Measurements from ENCODE around the gene ACER2. TPM values are rescaled to one million over a fixed set of nuclear protein-coding genes. Genes with fewer than 3 reads are reported as not detected.

The ACER2 gene
- total RNA-seq, 1 experiment from 2014 or later = 8.8 TPM

GRCh38 chr9:19420877-19421276 lies 12.1 kb downstream of the ACER2 start (continued):
- no peak for TF ChIP-seq ZNF423 (CRISPR knock-in tag; IDR thresholded peaks at IDR 0.05)
- TF ChIP-seq, protein P1, sequence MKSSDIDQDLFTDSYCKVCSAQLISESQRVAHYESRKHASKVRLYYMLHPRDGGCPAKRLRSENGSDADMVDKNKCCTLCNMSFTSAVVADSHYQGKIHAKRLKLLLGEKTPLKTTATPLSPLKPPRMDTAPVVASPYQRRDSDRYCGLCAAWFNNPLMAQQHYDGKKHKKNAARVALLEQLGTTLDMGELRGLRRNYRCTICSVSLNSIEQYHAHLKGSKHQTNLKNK (CRISPR knock-in tag; IDR thresholded peaks at IDR 0.05) = no peak
- TF ChIP-seq ZNF416 (CRISPR knock-in tag; IDR thresholded peaks at IDR 0.05) = no peak
- no peak for TF ChIP-seq NFE2L1 (CRISPR knock-in tag; IDR thresholded peaks at IDR 0.05)
- no peak for TF ChIP-seq ZNF671 (CRISPR knock-in tag; IDR thresholded peaks at IDR 0.05)
- TF ChIP-seq HMGA2 (CRISPR knock-in tag; IDR thresholded peaks at IDR 0.05) = no peak
- no peak for TF ChIP-seq FOXP4 (CRISPR knock-in tag; IDR thresholded peaks at IDR 0.05)

- DNase-seq (ENCODE audit: low spot score) (no peak), ATAC-seq (peak; percentile 44)
- Mint-ChIP-seq H3K36me3 (peaks cover 26% of the 10 kb centered on the region), H3K4me1 (peaks cover 18% of the 10 kb centered on the region), H3K27me3 (ENCODE audit: low read depth) (no peaks in the 10 kb centered on the region), H3K4me3 (no peak overlapping the region), H3K27ac (0 out of 2 replicates have a peak overlapping the region, but pooled peaks have one; percentile 32), H3K9me3 (peaks cover 3% of the 10 kb centered on the region)
- TF ChIP-seq, protein P2, sequence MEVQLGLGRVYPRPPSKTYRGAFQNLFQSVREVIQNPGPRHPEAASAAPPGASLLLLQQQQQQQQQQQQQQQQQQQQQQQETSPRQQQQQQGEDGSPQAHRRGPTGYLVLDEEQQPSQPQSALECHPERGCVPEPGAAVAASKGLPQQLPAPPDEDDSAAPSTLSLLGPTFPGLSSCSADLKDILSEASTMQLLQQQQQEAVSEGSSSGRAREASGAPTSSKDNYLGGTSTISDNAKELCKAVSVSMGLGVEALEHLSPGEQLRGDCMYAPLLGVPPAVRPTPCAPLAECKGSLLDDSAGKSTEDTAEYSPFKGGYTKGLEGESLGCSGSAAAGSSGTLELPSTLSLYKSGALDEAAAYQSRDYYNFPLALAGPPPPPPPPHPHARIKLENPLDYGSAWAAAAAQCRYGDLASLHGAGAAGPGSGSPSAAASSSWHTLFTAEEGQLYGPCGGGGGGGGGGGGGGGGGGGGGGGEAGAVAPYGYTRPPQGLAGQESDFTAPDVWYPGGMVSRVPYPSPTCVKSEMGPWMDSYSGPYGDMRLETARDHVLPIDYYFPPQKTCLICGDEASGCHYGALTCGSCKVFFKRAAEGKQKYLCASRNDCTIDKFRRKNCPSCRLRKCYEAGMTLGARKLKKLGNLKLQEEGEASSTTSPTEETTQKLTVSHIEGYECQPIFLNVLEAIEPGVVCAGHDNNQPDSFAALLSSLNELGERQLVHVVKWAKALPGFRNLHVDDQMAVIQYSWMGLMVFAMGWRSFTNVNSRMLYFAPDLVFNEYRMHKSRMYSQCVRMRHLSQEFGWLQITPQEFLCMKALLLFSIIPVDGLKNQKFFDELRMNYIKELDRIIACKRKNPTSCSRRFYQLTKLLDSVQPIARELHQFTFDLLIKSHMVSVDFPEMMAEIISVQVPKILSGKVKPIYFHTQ (CRISPR knock-in tag; IDR thresholded peaks at IDR 0.05) = no peak
- TF ChIP-seq, protein P3, sequence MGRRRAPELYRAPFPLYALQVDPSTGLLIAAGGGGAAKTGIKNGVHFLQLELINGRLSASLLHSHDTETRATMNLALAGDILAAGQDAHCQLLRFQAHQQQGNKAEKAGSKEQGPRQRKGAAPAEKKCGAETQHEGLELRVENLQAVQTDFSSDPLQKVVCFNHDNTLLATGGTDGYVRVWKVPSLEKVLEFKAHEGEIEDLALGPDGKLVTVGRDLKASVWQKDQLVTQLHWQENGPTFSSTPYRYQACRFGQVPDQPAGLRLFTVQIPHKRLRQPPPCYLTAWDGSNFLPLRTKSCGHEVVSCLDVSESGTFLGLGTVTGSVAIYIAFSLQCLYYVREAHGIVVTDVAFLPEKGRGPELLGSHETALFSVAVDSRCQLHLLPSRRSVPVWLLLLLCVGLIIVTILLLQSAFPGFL (CRISPR knock-in tag; IDR thresholded peaks at IDR 0.05; ENCODE audit: borderline replicate concordance) = no peak
- TF ChIP-seq JAZF1 (CRISPR knock-in tag; IDR thresholded peaks at IDR 0.05) (no peak), ZNF423 (CRISPR knock-in tag; IDR thresholded peaks at IDR 0.05) (no peak), ELF4 (CRISPR knock-in tag; IDR thresholded peaks at IDR 0.05; ENCODE audit: low read depth) (no peak), CREB1 (CRISPR knock-in tag; IDR thresholded peaks at IDR 0.05) (no peak), TEAD4 (CRISPR knock-in tag; IDR thresholded peaks at IDR 0.05) (no peak), E2F4 (CRISPR knock-in tag; IDR thresholded peaks at IDR 0.05; ENCODE audit: borderline replicate concordance, low read depth) (no peak), USF2 (CRISPR knock-in tag; IDR thresholded peaks at IDR 0.05) (no peak), TCF7 (CRISPR knock-in tag; IDR thresholded peaks at IDR 0.05; ENCODE audit: low read depth) (no peak), GTF2I (CRISPR knock-in tag; conservative IDR thresholded peaks at IDR 0.05) (no peak), SP1 (CRISPR knock-in tag; conservative IDR thresholded peaks at IDR 0.05) (no peak)
- POLR2A ChIA-PET = interaction anchor here (0.7 kb wide), 1 partner anchor 1262 kb away, joined by 3 read pairs; no protein-coding TSS in a partner anchor
- CTCF ChIA-PET = interaction anchor here (1.3 to 1.9 kb wide), 3 partner anchors 9 to 42 kb away, joined by 4 to 21 read pairs (median 6); no protein-coding TSS in a partner anchor
Measured at GRCh38 chr9:19423163-19423562, 14.4 kb downstream of the ACER2 start.
